Measurements from ENCODE around the gene PPARD. TPM values are rescaled to one million over a fixed set of nuclear protein-coding genes. Genes with fewer than 3 reads are reported as not detected.
A peak's percentile ranks its signal among the peaks of the same experiment; 100 is the strongest.
"Not testable (repeated sequence)": the region's sequence is repeated elsewhere in the genome, so short reads cannot be mapped to it uniquely, and the experiment has no call there.

The PPARD gene
- total and polyA plus RNA-seq, 12 donors, result 6.0 to 39.8 (median 21.6) TPM

GRCh38 chr6:35302604-35303241 lies 39.6 kb upstream of the PPARD start:
- WGBS, 4 donors, result 43 to 58% (median 48%) methylated on average over 5 to 6 of the region's 6 CpGs
- peak overlapping the region in 2 of 5 donors; percentile 12 to 36 for H3K27ac ChIP-seq
- TF ChIP-seq CTCF (IDR thresholded peaks at IDR 0.05) (no peak), POLR2A (IDR thresholded peaks at IDR 0.05) (no peak)
- H3K4me3 ChIP-seq, result no peak overlapping the region
- peak in 5 of 7 donors; percentile 32 to 65 (median 44) for DNase-seq
- intact Hi-C loops (cut with DNase I), result no loop called here
- no peaks in the 10 kb centered on the region for H3K4me1 ChIP-seq (replicated peaks in 1 of 2)
- no peaks in the 10 kb centered on the region for H3K9me3 ChIP-seq (replicated peaks in 1 of 3)
- no peaks in the 10 kb centered on the region for H3K27me3 ChIP-seq
- H3K36me3 ChIP-seq (replicated peaks in 1 of 2), result no peaks in the 10 kb centered on the region

- no peaks in the 10 kb centered on the region for H3K27me3 ChIP-seq
- H3K4me1 ChIP-seq (replicated peaks in 1 of 2), result no peaks in the 10 kb centered on the region
- H3K9me3 ChIP-seq (replicated peaks in 1 of 3), result no peaks in the 10 kb centered on the region
- no peak overlapping the region for H3K27ac ChIP-seq
- no peaks in the 10 kb centered on the region for H3K36me3 ChIP-seq (replicated peaks in 1 of 2)
- TF ChIP-seq CTCF (IDR thresholded peaks at IDR 0.05), result no peak
- no peak for TF ChIP-seq POLR2A (IDR thresholded peaks at IDR 0.05)
- WGBS, 4 donors, result 73 to 86% (median 77%) methylated on average over 1 of the region's 1 CpG
- no peak overlapping the region for H3K4me3 ChIP-seq
- intact Hi-C loops (cut with DNase I), result no loop called here
- DNase-seq, result no peak
Measured at GRCh38 chr6:35304299-35304698, 38.1 kb upstream of the PPARD start.

GRCh38 chr6:35305117-35305516 lies 37.2 kb upstream of the PPARD start:
- 92 to 93% (median 92%) methylated on average over 8 of the region's 8 CpGs for WGBS, 4 donors
- H3K27ac ChIP-seq, result no peak overlapping the region
- no peak for TF ChIP-seq CTCF (IDR thresholded peaks at IDR 0.05)
- TF ChIP-seq POLR2A (IDR thresholded peaks at IDR 0.05), result no peak
- no peaks in the 10 kb centered on the region for H3K36me3 ChIP-seq (replicated peaks in 1 of 2)
- no peak for DNase-seq
- no peaks in the 10 kb centered on the region for H3K9me3 ChIP-seq (replicated peaks in 1 of 3)
- H3K4me1 ChIP-seq (replicated peaks in 1 of 2), result no peaks in the 10 kb centered on the region
- no peak overlapping the region for H3K4me3 ChIP-seq
- no peaks in the 10 kb centered on the region for H3K27me3 ChIP-seq
- intact Hi-C loops (cut with DNase I), result no loop called here

- peaks cover 0 to 15% of the 10 kb centered on the region in 2 donors for H3K4me1 ChIP-seq (replicated peaks in 1 of 2)
- DNase-seq; H3K36me3 ChIP-seq (replicated peaks in 1 of 2); H3K9me3 ChIP-seq (replicated peaks in 1 of 3); H3K27ac ChIP-seq; H3K27me3 ChIP-seq; intact Hi-C loops (cut with DNase I); H3K4me3 ChIP-seq: not testable (repeated sequence)
- WGBS, 4 donors, result 88% methylated on average over 15 of the region's 15 CpGs
Measured at GRCh38 chr6:35307138-35307537, 35.2 kb upstream of the PPARD start.

GRCh38 chr6:35308543-35308942 lies 33.8 kb upstream of the PPARD start:
- intact Hi-C loops (cut with DNase I); H3K9me3 ChIP-seq (replicated peaks in 1 of 3); H3K4me3 ChIP-seq; DNase-seq; H3K27me3 ChIP-seq; H3K36me3 ChIP-seq (replicated peaks in 1 of 2); H3K27ac ChIP-seq: not testable (repeated sequence)
- peaks cover 0 to 18% of the 10 kb centered on the region in 2 donors for H3K4me1 ChIP-seq (replicated peaks in 1 of 2)
- WGBS, 4 donors, result 87 to 98% (median 91%) methylated on average over 2 of the region's 2 CpGs

All from adrenal gland (tissue), 12 donors.